GM12878 (cell line): ENCODE data around the gene CYP26B1. TPM values are rescaled to one million over a fixed set of nuclear protein-coding genes. Genes with fewer than 3 reads are reported as not detected.

Experiments used
- ATAC-seq: fragments of 200-7000 bp; cut with Tn5 transposase; 3 replicates; pipeline ENCODE4 v1.9.1; 2020; ENCODE audit warnings: mild to moderate bottlenecking, moderate library complexity
- BruUV-seq: library from RNA; stranded (reverse); fragments of 400-500 nt; replicated peaks from 2 replicates; lab custom pipeline; 2021; lab: Mats Ljungman, UMichigan
- CTCF ChIA-PET: fragments of 300-600 bp; sonication (Branson Sonifier 250); formaldehyde crosslinking; extraction: SDS; loops from one replicate; lab custom pipeline; 2021; ENCODE audit warnings: inconsistent platforms; lab: Yijun Ruan, JAX
- POLR2A ChIA-PET: fragments of 350-600 bp; formaldehyde crosslinking; extraction: SDS; loops from one replicate; lab custom pipeline; 2021; ENCODE audit warnings: inconsistent platforms; lab: Charles Lee
- RAD21 ChIA-PET: fragments of 300-600 bp; sonication (Branson Sonifier 250); formaldehyde crosslinking; loops from one replicate; lab custom pipeline; 2023; ENCODE audit warnings: antibody characterized with exemption; ENCODE audit not compliant: unreplicated experiment; lab: Charles Lee
- SMC1A ChIA-PET: fragments of 300-600 bp; sonication (Branson Sonifier 250); formaldehyde crosslinking; loops from one replicate; lab custom pipeline; 2023; ENCODE audit not compliant: unreplicated experiment, uncharacterized antibody; lab: Charles Lee
- DNase-seq: peaks from one replicate; pipeline ENCODE4 v3.0.0-alpha.2; 2011; ENCODE audit warnings: low read depth, low spot score
- FAIRE-seq: peaks from 3 replicates; lab custom pipeline; 2011; peaks lifted over from hg19 to GRCh38; lab: Jason Lieb, UNC
- H2AFZ ChIP-seq: 2 replicates; pipeline ENCODE4 v1.6.0; 2011; ENCODE audit warnings: low read depth, low read length, control low read depth; ENCODE audit not compliant: control insufficient read depth
- H3K27ac ChIP-seq: 2 replicates; pipeline ENCODE4 v1.5.1; 2011; ENCODE audit warnings: control low read depth; ENCODE audit not compliant: control insufficient read depth, insufficient read depth
- H3K27me3 ChIP-seq, 2 experiments: replicated peaks in 1 of 2; 2 replicates each; pipeline versions ENCODE4 v1.6.0 to v1.6.1; 2011; ENCODE audit warnings: low read length in 1 of 2; ENCODE audit not compliant: control insufficient read depth in 2 of 2, insufficient read depth in 2 of 2
- H3K36me3 ChIP-seq, 2 experiments: 2 replicates each; pipeline ENCODE4 v1.5.1; 2011; ENCODE audit warnings: low read length in 1 of 2; ENCODE audit not compliant: control insufficient read depth in 2 of 2, insufficient read depth in 2 of 2
- H3K4me1 ChIP-seq: 2 replicates; pipeline ENCODE4 v1.6.1; 2011; ENCODE audit warnings: mild to moderate bottlenecking, low read length, moderate library complexity, mixed read lengths; ENCODE audit not compliant: control insufficient read depth, insufficient read depth
- H3K4me2 ChIP-seq: 2 replicates; pipeline ENCODE4 v1.6.0; 2011; ENCODE audit warnings: control low read depth; ENCODE audit not compliant: control insufficient read depth, insufficient read depth
- H3K4me3 ChIP-seq: fragments of 200-600 bp; sonication (generic); 2 replicates; pipeline ENCODE4 v1.5.1; 2016
- H3K79me2 ChIP-seq: 2 replicates; pipeline ENCODE4 v1.6.0; 2011; ENCODE audit warnings: low read length; ENCODE audit not compliant: control insufficient read depth, insufficient read depth
- H3K9ac ChIP-seq: 2 replicates; pipeline ENCODE4 v1.8.0; 2011; ENCODE audit warnings: low read length, control low read depth, mixed read lengths; ENCODE audit not compliant: control insufficient read depth, insufficient read depth
- H3K9me3 ChIP-seq: replicated peaks from 3 replicates; pipeline ENCODE4 v1.5.1; 2011; ENCODE audit warnings: mild to moderate bottlenecking, low read length; ENCODE audit not compliant: control insufficient read depth, insufficient read depth
- H4K20me1 ChIP-seq: 2 replicates; pipeline ENCODE4 v1.6.0; 2011; ENCODE audit not compliant: control insufficient read depth, insufficient read depth
- BHLHE40 ChIP-seq, 2 experiments: fragments of 450-650 bp in 1 of 2; IDR thresholded peaks; 2 replicates each; pipeline ENCODE4 v1.6.1; 2011 to 2017; ENCODE audit warnings: low read depth in 2 of 2, borderline replicate concordance in 1 of 2, improper control_type of control experiment in 1 of 2, low read length in 1 of 2, mild to moderate bottlenecking in 1 of 2
- FOXK2 ChIP-seq: fragments of 450-650 bp; IDR thresholded peaks from 2 replicates; pipeline ENCODE4 v1.6.1; 2017; ENCODE audit warnings: mild to moderate bottlenecking, moderate library complexity
- IKZF2 ChIP-seq, 2 experiments: fragments of 450-650 bp; IDR thresholded peaks; 2 replicates each; pipeline ENCODE4 v1.6.1; 2017; ENCODE audit warnings: mild to moderate bottlenecking in 2 of 2, moderate library complexity in 2 of 2
- MEF2B ChIP-seq: fragments of 450-650 bp; IDR thresholded peaks from 2 replicates; pipeline ENCODE4 v1.6.1; 2018; ENCODE audit warnings: mild to moderate bottlenecking, moderate library complexity; ENCODE audit not compliant: partially characterized antibody, poor library complexity, severe bottlenecking
- NFYA ChIP-seq: IDR thresholded peaks from 2 replicates; pipeline ENCODE4 v1.6.1; 2011; ENCODE audit warnings: low read depth, mild to moderate bottlenecking, low read length, improper control_type of control experiment, borderline replicate concordance
- POLR2A ChIP-seq: IDR thresholded peaks from 2 replicates; pipeline ENCODE4 v1.6.1; 2011; ENCODE audit warnings: low read depth, mild to moderate bottlenecking, low read length
- PRDM15 ChIP-seq: fragments of 450-650 bp; formaldehyde crosslinking; IDR thresholded peaks from 2 replicates; pipeline ENCODE4 v1.4.0; 2020; ENCODE audit warnings: mild to moderate bottlenecking, moderate library complexity
- SUZ12 ChIP-seq: fragments of 200-600 bp; sonication (generic); IDR thresholded peaks from one replicate; pipeline ENCODE4 v1.6.1; 2018; ENCODE audit warnings: antibody characterized with exemption, mild to moderate bottlenecking; ENCODE audit not compliant: unreplicated experiment
- TAF1 ChIP-seq: IDR thresholded peaks from 2 replicates; pipeline ENCODE4 v1.6.1; 2011; ENCODE audit warnings: mild to moderate bottlenecking, low read depth, low read length, borderline replicate concordance
- USF1 ChIP-seq: IDR thresholded peaks from 2 replicates; pipeline ENCODE4 v1.6.1; 2011; ENCODE audit warnings: borderline replicate concordance, low read depth, mild to moderate bottlenecking, moderate library complexity, mixed read lengths, low read length; ENCODE audit not compliant: insufficient read depth; ENCODE audit errors: extremely low read length
- ZZZ3 ChIP-seq: IDR thresholded peaks from 2 replicates; pipeline ENCODE4 v1.6.1; 2011; ENCODE audit warnings: low read depth; ENCODE audit not compliant: control insufficient read depth, insufficient read length
- WGBS: methylation state at CpG from one replicate; pipeline ENCODE4 v1.1.6; 2016; ENCODE audit warnings: low lambda C conversion rate; ENCODE audit not compliant: insufficient replicate concordance, insufficient coverage; ENCODE audit errors: missing lambda C conversion rate; 5-methylcytosine and 5-hydroxymethylcytosine counted together
- in situ Hi-C: fragments of 300-500 bp; cut with MboI; formaldehyde crosslinking; loops from 9 replicates; pipeline ENCODE4 v1.14.3; 2018; ENCODE audit warnings: mixed read lengths
- intact Hi-C: fragments of 100-400 bp; cut with micrococcal nuclease; formaldehyde crosslinking; loops from one replicate; pipeline ENCODE4 v1.14.2; 2022; ENCODE audit not compliant: unreplicated experiment
- polyA plus RNA-seq, 11 experiments: library from polyadenylated mRNA; depleted of rRNA in 4 of 11; unstranded in 6 of 11; stranded (reverse) in 5 of 11; fragments of >200 nt; fragmentation: Nextera tagmentation in 4 of 11; fragmentation: Illumina TruSeq in 1 of 11; extraction: Ambion mirVana in 4 of 11; extraction: Trizol in 1 of 11; gene quantifications; 1 replicate in 1 of 11; 2 replicates in 10 of 11; pipeline versions ENCODE4 v1.2.1 to v1.2.3, GENCODE V29; 2011 to 2016; ENCODE audit warnings: inconsistent platforms in 2 of 11, missing spikeins in 2 of 11, low read depth in 1 of 11
- total RNA-seq, 4 experiments: library from RNA; depleted of rRNA in 3 of 4; stranded (reverse); fragments of >200 nt in 3 of 4; fragmentation: Illumina TruSeq in 1 of 4; extraction: Trizol in 1 of 4; gene quantifications; 2 replicates each; pipeline versions ENCODE4 v1.2.1 to v1.2.3, GENCODE V29; 2013 to 2021
- TF ChIP-seq, protein P1 (sequence below): IDR thresholded peaks from 2 replicates; pipeline ENCODE4 v1.6.1; 2012; ENCODE audit warnings: low read length, inconsistent platforms
- TF ChIP-seq, protein P2 (sequence below): fragments of 450-650 bp; IDR thresholded peaks from 2 replicates; pipeline ENCODE4 v1.6.1; 2018; ENCODE audit warnings: borderline replicate concordance, mild to moderate bottlenecking; ENCODE audit not compliant: partially characterized antibody

CYP26B1 gene
- total and polyA plus RNA-seq, 10 of the 15 experiments (the other 5 are each of a cell fraction or from before 2014, with no cell fraction given): not detected

DNA sequence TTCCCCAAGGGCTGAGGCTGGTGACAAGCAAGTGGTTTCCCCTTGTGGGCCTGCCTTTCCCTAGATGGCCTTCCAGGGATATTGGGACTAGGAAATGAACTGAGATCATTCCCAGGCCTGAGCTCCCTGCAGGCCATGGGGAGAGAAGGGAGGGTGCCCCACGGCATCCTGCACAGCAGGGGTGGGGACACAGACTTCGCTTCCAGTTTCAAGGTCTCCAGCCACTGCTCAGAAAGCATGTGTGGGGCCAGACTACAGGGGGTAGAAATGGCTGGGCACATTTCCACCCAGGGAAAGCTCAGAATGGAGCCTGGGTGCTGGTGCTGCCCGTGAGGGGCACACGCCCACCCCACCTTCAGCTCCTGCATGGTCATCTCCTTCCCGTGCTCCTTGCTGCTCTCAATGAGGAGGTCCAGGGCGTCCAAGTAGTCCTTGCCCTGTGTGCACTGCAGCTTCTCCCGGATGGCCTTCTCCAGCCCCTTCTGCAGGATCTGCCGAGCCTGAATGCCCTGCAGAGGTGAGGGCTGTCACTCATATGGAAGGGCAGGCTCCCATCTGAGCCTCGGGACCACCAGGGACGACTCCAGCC is 13.2 kb downstream of the CYP26B1 start:
- 17% methylated on average over 10 of the region's 10 CpGs for WGBS
- in situ Hi-C loops: loop anchor here (25.0 kb wide), 1 partner anchor 847 kb away; no protein-coding TSS in a partner anchor
- DNase-seq: no peak
- no peaks in the 10 kb centered on the region for H3K9me3 ChIP-seq
- H3K36me3 ChIP-seq: no peaks in the 10 kb centered on the region
- no peaks in the 10 kb centered on the region for H3K4me1 ChIP-seq
- ChIA-PET RAD21 (no interaction called here), CTCF (no interaction called here), POLR2A (no interaction called here), SMC1A (no interaction called here)
- no peak overlapping the region for H3K4me2 ChIP-seq
- H2AFZ ChIP-seq: no peak overlapping the region
- no peaks in the 10 kb centered on the region for H3K79me2 ChIP-seq
- no peak overlapping the region for H3K4me3 ChIP-seq
- H3K27me3 ChIP-seq: no peaks in the 10 kb centered on the region; a peak in 1 of 4 replicates
- BruUV-seq: no TSS peak
- H4K20me1 ChIP-seq: no peaks in the 10 kb centered on the region
- no peak for FAIRE-seq
- no peak overlapping the region for H3K27ac ChIP-seq
- H3K9ac ChIP-seq: no peak overlapping the region
- no peak for ATAC-seq
- intact Hi-C loops: no loop called here
- TF ChIP-seq POLR2A (no peak), FOXK2 (no peak), ZZZ3 (no peak), USF1 (no peak), TAF1 (no peak), IKZF2 (IDR thresholded peaks at IDR 0.05) (no peak), NFYA (no peak), MEF2B (no peak), BHLHE40 (IDR thresholded peaks at IDR 0.05; ENCODE audit: borderline replicate concordance in 1 of 2, low read depth in 2 of 2, low read length in 1 of 2) (no peak), SUZ12 (no peak), PRDM15 (CRISPR knock-in tag) (no peak)
- TF ChIP-seq, protein P1, sequence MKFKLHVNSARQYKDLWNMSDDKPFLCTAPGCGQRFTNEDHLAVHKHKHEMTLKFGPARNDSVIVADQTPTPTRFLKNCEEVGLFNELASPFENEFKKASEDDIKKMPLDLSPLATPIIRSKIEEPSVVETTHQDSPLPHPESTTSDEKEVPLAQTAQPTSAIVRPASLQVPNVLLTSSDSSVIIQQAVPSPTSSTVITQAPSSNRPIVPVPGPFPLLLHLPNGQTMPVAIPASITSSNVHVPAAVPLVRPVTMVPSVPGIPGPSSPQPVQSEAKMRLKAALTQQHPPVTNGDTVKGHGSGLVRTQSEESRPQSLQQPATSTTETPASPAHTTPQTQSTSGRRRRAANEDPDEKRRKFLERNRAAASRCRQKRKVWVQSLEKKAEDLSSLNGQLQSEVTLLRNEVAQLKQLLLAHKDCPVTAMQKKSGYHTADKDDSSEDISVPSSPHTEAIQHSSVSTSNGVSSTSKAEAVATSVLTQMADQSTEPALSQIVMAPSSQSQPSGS: no peak
- TF ChIP-seq, protein P2, sequence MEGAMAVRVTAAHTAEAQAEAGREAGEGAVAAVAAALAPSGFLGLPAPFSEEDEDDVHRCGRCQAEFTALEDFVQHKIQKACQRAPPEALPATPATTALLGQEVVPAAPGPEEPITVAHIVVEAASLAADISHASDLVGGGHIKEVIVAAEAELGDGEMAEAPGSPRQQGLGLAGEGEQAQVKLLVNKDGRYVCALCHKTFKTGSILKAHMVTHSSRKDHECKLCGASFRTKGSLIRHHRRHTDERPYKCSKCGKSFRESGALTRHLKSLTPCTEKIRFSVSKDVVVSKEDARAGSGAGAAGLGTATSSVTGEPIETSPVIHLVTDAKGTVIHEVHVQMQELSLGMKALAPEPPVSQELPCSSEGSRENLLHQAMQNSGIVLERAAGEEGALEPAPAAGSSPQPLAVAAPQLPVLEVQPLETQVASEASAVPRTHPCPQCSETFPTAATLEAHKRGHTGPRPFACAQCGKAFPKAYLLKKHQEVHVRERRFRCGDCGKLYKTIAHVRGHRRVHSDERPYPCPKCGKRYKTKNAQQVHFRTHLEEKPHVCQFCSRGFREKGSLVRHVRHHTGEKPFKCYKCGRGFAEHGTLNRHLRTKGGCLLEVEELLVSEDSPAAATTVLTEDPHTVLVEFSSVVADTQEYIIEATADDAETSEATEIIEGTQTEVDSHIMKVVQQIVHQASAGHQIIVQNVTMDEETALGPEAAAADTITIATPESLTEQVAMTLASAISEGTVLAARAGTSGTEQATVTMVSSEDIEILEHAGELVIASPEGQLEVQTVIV: no peak
